Measurements from ENCODE around the gene RASGRF1.
A peak's percentile ranks its signal among the peaks of the same experiment; 100 is the strongest.

The RASGRF1 gene

GRCh38 chr15:78925956-78926743 is 164.4 kb downstream of the RASGRF1 start:
- no peaks in the 10 kb centered on the region for H3K9me3 Mint-ChIP-seq
- no peaks in the 10 kb centered on the region for H3K27me3 Mint-ChIP-seq (ENCODE audit: low read depth)
- no peak overlapping the region for H3K4me3 Mint-ChIP-seq
- H3K4me1 Mint-ChIP-seq: peaks cover 4% of the 10 kb centered on the region
- peaks cover 20% of the 10 kb centered on the region for H3K36me3 Mint-ChIP-seq (ENCODE audit: low read depth)
- H3K27ac Mint-ChIP-seq: no peak overlapping the region
- TF ChIP-seq CTCF (IDR thresholded peaks at IDR 0.05; ENCODE audit: unreplicated experiment in 3 of 3): no peak

GRCh38 chr15:78925076-78925624 is 165.4 kb downstream of the RASGRF1 start:
- H3K9me3 Mint-ChIP-seq: no peaks in the 10 kb centered on the region
- no peak overlapping the region for H3K27ac Mint-ChIP-seq

GRCh38 chr15:78923480-78924360 is 166.9 kb downstream of the RASGRF1 start:
- Mint-ChIP-seq H3K4me3 (no peak overlapping the region), H3K4me1 (no peaks in the 10 kb centered on the region), H3K36me3 (ENCODE audit: low read depth) (peaks cover 38% of the 10 kb centered on the region), H3K27me3 (ENCODE audit: low read depth) (no peaks in the 10 kb centered on the region), H3K27ac (peak overlapping the region in 1 of 3 experiments; percentile 71), H3K9me3 (no peaks in the 10 kb centered on the region)
- TF ChIP-seq CTCF (IDR thresholded peaks at IDR 0.05; ENCODE audit: unreplicated experiment in 3 of 3): no peak

More at GRCh38 chr15:78925076-78925624, 165.4 kb downstream of the RASGRF1 start:
- no peaks in the 10 kb centered on the region for H3K27me3 Mint-ChIP-seq (ENCODE audit: low read depth)
- no peaks in the 10 kb centered on the region for H3K4me1 Mint-ChIP-seq
- no peak for TF ChIP-seq CTCF (IDR thresholded peaks at IDR 0.05; ENCODE audit: unreplicated experiment in 3 of 3)
- no peak overlapping the region for H3K4me3 Mint-ChIP-seq
- H3K36me3 Mint-ChIP-seq (ENCODE audit: low read depth): peaks cover 23% of the 10 kb centered on the region

GRCh38 chr15:78923015-78923414 is 167.6 kb downstream of the RASGRF1 start:
- H3K4me1 Mint-ChIP-seq: no peaks in the 10 kb centered on the region
- H3K27me3 Mint-ChIP-seq (ENCODE audit: low read depth): no peaks in the 10 kb centered on the region
- H3K27ac Mint-ChIP-seq: peak overlapping the region in 2 of 3 experiments; percentile 61 to 71

GRCh38 chr15:78922527-78922926 is 168.1 kb downstream of the RASGRF1 start:
- peaks cover 44% of the 10 kb centered on the region for H3K36me3 Mint-ChIP-seq (ENCODE audit: low read depth)
- no peak overlapping the region for H3K4me3 Mint-ChIP-seq
- H3K9me3 Mint-ChIP-seq: no peaks in the 10 kb centered on the region
- TF ChIP-seq CTCF (IDR thresholded peaks at IDR 0.05; ENCODE audit: unreplicated experiment in 3 of 3): no peak
- H3K4me1 Mint-ChIP-seq: no peaks in the 10 kb centered on the region
- H3K27ac Mint-ChIP-seq: peak overlapping the region in 2 of 3 experiments; percentile 61 to 71
- no peaks in the 10 kb centered on the region for H3K27me3 Mint-ChIP-seq (ENCODE audit: low read depth)

More at GRCh38 chr15:78923015-78923414, 167.6 kb downstream of the RASGRF1 start:
- H3K9me3 Mint-ChIP-seq: no peaks in the 10 kb centered on the region
- TF ChIP-seq CTCF (IDR thresholded peaks at IDR 0.05; ENCODE audit: unreplicated experiment in 3 of 3): no peak
- H3K4me3 Mint-ChIP-seq: no peak overlapping the region
- H3K36me3 Mint-ChIP-seq (ENCODE audit: low read depth): peaks cover 41% of the 10 kb centered on the region

All from nephron (organoid).